ENCODE measurements around the gene TPSD1.
"Not testable (repeated sequence)": the region's sequence is repeated elsewhere in the genome, so short reads cannot be mapped to it uniquely, and the experiment has no call there.

TPSD1 gene

DNA sequence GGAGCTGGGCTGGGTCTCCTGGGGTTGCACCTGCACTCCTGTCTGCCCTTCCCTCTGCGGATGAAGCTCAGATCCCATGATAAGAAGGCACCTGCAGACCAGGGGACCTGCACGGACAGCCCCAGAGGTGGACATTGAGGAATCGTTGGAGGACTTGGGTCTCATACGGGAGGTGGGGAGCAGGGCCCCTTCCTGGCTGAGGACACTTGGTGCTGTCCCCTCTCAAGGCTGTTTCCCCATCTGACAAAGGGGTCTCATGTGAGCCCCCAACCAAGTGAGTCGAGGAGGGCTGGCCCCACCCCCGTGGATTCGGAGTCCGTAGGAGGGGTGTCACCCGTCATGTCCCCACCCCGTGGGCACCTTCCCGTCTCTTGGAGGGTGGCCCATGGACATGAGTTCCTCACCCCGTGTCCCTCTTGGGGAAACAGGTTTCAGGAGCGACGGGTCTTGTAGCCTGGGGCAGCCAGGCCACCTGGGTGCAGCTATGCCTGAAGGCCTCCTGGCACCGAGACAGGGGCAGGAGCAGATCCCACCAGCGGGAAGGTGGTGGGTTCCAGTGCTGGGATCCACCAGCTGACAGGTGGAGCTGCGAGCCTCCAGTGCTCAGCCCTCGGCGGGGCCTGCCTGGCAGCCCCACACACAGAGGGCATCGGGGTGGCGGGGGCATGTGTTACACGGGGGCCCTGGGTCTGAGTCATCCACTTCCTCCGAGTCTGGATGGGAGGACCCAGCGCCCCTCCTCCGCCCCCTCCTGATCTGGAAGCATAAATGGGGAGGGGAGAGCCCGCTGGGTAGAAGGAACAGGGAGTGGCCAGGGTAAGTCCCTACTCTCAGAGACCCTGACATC, at the start of gene TPSD1:
TSS of gene TPSD1 (plus strand) at position 794 of the 847 bp plus-strand sequence. CDS start 212 bp downstream, outside the sequence.
- H3K9me3 ChIP-seq (ENCODE audit: control insufficient read depth, low read depth, low read length), result not testable (repeated sequence)

DNA sequence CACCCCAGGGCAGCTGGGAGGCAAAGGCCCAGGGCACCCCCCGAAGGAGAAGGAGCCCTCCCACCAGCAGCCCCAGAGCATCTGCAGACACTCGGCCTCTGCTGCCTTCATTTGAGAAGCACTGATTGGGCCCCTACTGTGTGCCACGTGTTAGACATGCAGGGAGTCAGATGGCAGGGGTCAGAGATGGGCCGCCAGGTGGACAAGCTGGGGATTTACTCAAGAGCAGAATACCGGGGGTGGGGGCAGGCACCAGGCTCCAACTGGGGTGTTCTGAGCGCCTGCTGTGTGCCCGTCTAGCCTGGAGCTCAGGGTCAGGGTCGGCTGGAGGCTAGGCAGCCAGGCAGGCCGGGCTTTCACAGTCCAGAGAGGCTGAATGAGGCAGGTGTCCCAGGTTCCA, 49.5 kb upstream of the TPSD1 start:
- no peak overlapping the region for H3K9ac ChIP-seq (ENCODE audit: low read length)
- H3K36me3 ChIP-seq (ENCODE audit: control insufficient read depth, low read depth, low read length), result peaks cover 6% of the 10 kb centered on the region
- no peaks in the 10 kb centered on the region for H3K4me1 ChIP-seq (ENCODE audit: control insufficient read depth, low read depth, low read length)
- no peak overlapping the region for H3K27ac ChIP-seq (ENCODE audit: low read length)
- no peaks in the 10 kb centered on the region for H3K9me3 ChIP-seq (ENCODE audit: control insufficient read depth, low read depth, low read length)
- H3K27me3 ChIP-seq (ENCODE audit: control insufficient read depth, insufficient read depth, low read length), result no peaks in the 10 kb centered on the region
- H3K4me3 ChIP-seq (ENCODE audit: low read length), result no peak overlapping the region

More for the DNA sequence above, at the start of gene TPSD1:
- peaks cover 22% of the 10 kb centered on the region for H3K27me3 ChIP-seq (ENCODE audit: control insufficient read depth, insufficient read depth, low read length)
- H3K27ac ChIP-seq (ENCODE audit: low read length); H3K9ac ChIP-seq (ENCODE audit: low read length); H3K4me3 ChIP-seq (ENCODE audit: low read length); H3K4me1 ChIP-seq (ENCODE audit: control insufficient read depth, low read depth, low read length); H3K36me3 ChIP-seq (ENCODE audit: control insufficient read depth, low read depth, low read length): not testable (repeated sequence)

DNA sequence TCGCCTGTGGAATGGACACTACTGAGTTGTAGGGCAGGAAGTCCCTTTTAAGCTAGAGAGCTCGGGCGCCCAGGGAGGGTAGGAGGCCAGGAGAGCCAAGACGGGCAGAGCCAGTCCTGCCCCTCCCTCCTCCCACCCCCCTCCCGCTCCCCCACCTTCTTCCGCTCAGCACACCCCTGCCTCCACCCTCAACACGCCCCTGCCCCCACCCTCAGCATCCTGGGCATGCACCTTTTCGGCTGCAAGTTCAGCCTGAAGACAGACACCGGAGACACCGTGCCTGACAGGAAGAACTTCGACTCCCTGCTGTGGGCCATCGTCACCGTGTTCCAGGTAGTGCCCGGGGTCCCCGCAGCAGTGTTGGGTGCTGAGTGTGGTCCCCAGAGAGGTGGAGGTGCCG, 49.1 kb upstream of the TPSD1 start:
- Histone ChIP-seq H3K4me1 (ENCODE audit: control insufficient read depth, low read depth, low read length) (no peaks in the 10 kb centered on the region), H3K9me3 (ENCODE audit: control insufficient read depth, low read depth, low read length) (no peaks in the 10 kb centered on the region), H3K27ac (ENCODE audit: low read length) (no peak overlapping the region), H3K9ac (ENCODE audit: low read length) (no peak overlapping the region), H3K4me3 (ENCODE audit: low read length) (no peak overlapping the region), H3K27me3 (ENCODE audit: control insufficient read depth, insufficient read depth, low read length) (no peaks in the 10 kb centered on the region), H3K36me3 (ENCODE audit: control insufficient read depth, low read depth, low read length) (peaks cover 10% of the 10 kb centered on the region)

DNA sequence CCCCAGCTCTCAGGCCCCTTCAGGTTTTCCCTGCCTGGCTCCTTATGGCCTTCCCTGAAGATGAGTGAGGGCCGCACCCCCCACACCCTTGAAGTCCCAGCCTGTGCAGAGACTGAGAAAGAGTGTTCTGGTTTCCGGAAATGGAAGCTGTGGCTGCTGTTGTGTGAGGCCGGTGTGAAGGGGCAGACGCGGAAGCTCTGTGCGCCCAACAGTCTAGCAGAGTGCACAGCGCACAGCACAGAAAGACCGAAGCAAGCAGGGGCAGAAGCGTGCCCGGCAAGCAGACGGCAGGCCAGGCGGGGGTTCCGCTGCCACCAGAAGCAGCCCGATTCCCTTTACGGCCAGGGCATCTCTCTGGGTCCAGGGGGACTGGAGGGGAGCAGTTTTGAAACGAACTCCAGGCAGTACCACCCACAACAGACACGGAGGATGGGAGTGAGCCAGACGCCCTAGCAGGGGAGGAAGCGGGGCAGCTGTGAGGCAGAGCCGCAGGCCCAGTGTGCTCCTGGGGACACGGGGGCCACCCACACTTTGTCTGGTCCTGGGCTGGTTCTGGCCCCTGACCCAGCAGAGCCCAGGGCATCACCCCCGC, 47.5 kb upstream of the TPSD1 start:
- Histone ChIP-seq H3K27me3 (ENCODE audit: control insufficient read depth, insufficient read depth, low read length) (no peaks in the 10 kb centered on the region), H3K4me1 (ENCODE audit: control insufficient read depth, low read depth, low read length) (no peaks in the 10 kb centered on the region), H3K9me3 (ENCODE audit: control insufficient read depth, low read depth, low read length) (no peaks in the 10 kb centered on the region), H3K36me3 (ENCODE audit: control insufficient read depth, low read depth, low read length) (peaks cover 7% of the 10 kb centered on the region), H3K27ac (ENCODE audit: low read length) (no peak overlapping the region), H3K9ac (ENCODE audit: low read length) (no peak overlapping the region), H3K4me3 (ENCODE audit: low read length) (no peak overlapping the region)

DNA sequence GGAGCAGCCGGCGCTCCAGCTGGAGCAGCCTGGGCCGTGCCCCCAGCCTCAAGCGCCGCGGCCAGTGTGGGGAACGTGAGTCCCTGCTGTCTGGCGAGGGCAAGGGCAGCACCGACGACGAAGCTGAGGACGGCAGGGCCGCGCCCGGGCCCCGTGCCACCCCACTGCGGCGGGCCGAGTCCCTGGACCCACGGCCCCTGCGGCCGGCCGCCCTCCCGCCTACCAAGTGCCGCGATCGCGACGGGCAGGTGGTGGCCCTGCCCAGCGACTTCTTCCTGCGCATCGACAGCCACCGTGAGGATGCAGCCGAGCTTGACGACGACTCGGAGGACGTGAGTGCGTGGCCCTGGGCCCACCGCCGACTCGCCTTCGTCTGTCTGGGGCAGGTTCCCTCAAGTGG, 46.8 kb upstream of the TPSD1 start:
- Histone ChIP-seq H3K9me3 (ENCODE audit: control insufficient read depth, low read depth, low read length) (no peaks in the 10 kb centered on the region), H3K4me3 (ENCODE audit: low read length) (no peak overlapping the region), H3K27ac (ENCODE audit: low read length) (no peak overlapping the region), H3K36me3 (ENCODE audit: control insufficient read depth, low read depth, low read length) (peaks cover 7% of the 10 kb centered on the region), H3K9ac (ENCODE audit: low read length) (no peak overlapping the region), H3K27me3 (ENCODE audit: control insufficient read depth, insufficient read depth, low read length) (no peaks in the 10 kb centered on the region), H3K4me1 (ENCODE audit: control insufficient read depth, low read depth, low read length) (no peaks in the 10 kb centered on the region)

DNA sequence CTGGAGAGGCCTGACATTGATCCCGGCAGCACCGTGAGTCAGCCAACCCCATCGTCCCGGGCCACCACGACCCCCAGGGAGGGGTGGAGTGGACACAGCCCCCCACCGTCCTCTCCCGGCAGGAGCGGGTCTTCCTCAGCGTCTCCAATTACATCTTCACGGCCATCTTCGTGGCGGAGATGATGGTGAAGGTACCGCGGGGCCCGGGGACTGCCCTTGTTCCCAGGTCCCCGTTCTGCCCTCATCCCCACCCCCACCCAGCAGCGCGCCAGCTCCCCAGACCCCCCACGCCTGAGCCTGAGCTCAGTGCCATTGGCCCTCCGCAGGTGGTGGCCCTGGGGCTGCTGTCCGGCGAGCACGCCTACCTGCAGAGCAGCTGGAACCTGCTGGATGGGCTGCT, 45.4 kb upstream of the TPSD1 start:
- no peak overlapping the region for H3K9ac ChIP-seq (ENCODE audit: low read length)
- H3K4me3 ChIP-seq (ENCODE audit: low read length), result no peak overlapping the region
- H3K27ac ChIP-seq (ENCODE audit: low read length), result no peak overlapping the region
- H3K9me3 ChIP-seq (ENCODE audit: control insufficient read depth, low read depth, low read length), result no peaks in the 10 kb centered on the region
- H3K36me3 ChIP-seq (ENCODE audit: control insufficient read depth, low read depth, low read length), result peaks cover 10% of the 10 kb centered on the region
- H3K4me1 ChIP-seq (ENCODE audit: control insufficient read depth, low read depth, low read length), result no peaks in the 10 kb centered on the region
- no peaks in the 10 kb centered on the region for H3K27me3 ChIP-seq (ENCODE audit: control insufficient read depth, insufficient read depth, low read length)

DNA sequence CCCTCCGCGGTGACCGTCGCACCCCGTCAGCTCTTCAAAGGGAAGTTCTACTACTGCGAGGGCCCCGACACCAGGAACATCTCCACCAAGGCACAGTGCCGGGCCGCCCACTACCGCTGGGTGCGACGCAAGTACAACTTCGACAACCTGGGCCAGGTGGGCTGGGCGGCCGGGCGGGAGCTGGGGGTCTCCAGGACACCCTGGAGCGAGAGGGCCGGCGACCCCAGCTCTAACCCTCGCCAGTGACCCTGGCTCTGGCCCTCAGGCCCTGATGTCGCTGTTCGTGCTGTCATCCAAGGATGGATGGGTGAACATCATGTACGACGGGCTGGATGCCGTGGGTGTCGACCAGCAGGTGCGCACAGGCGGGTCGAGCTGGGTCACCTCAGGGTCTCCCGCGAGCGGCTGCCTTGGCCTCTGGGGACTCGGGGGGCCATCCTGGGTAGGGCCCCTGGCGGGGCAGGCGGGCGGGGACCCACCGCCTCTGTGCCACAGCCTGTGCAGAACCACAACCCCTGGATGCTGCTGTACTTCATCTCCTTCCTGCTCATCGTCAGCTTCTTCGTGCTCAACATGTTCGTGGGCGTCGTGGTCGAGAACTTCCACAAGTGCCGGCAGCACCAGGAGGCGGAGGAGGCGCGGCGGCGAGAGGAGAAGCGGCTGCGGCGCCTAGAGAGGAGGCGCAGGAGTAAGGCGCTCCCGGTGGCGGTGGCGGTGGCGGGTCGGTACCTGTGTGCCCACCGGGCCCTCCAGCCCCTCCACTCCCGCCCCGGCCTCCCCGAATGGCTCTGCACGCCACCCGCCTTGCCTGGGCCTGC, 44.2 kb upstream of the TPSD1 start:
- Histone ChIP-seq H3K27ac (ENCODE audit: low read length) (no peak overlapping the region), H3K9me3 (ENCODE audit: control insufficient read depth, low read depth, low read length) (no peaks in the 10 kb centered on the region), H3K27me3 (ENCODE audit: control insufficient read depth, insufficient read depth, low read length) (no peaks in the 10 kb centered on the region), H3K4me1 (ENCODE audit: control insufficient read depth, low read depth, low read length) (no peaks in the 10 kb centered on the region), H3K36me3 (ENCODE audit: control insufficient read depth, low read depth, low read length) (peaks cover 11% of the 10 kb centered on the region), H3K9ac (ENCODE audit: low read length) (no peak overlapping the region), H3K4me3 (ENCODE audit: low read length) (no peak overlapping the region)

DNA sequence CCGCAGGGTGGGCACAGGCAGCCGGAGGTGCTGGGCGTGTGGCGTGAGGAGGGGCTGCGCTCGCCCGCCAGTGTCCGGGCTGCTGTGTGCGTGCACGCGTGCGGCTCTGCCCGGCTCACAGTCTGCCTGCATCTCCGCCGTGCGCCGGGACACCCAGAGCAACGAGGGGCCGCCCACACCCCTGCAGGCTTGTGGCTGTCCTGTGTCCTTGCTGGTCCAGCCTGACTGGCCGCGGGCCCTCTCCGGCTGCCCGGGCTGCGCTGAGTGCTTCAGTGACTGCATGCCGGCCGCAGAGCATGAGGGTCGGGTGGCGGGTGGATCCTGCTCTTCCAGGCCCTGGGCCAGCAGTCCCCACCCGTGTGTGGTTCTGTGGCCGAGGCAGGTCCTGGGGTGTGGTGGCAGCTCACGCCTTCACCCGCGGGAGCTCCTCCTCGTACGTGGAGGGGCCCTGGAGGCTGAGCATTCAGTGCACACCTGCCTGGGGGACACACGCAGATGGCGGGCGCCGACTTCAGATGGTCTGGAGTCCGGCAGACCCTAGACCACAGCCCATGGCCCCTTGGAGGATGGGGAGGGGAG, 43.2 kb upstream of the TPSD1 start:
- H3K27ac ChIP-seq (ENCODE audit: low read length), result no peak overlapping the region
- peaks cover 15% of the 10 kb centered on the region for H3K36me3 ChIP-seq (ENCODE audit: control insufficient read depth, low read depth, low read length)
- no peak overlapping the region for H3K4me3 ChIP-seq (ENCODE audit: low read length)
- no peaks in the 10 kb centered on the region for H3K9me3 ChIP-seq (ENCODE audit: control insufficient read depth, low read depth, low read length)
- no peak overlapping the region for H3K9ac ChIP-seq (ENCODE audit: low read length)
- no peaks in the 10 kb centered on the region for H3K27me3 ChIP-seq (ENCODE audit: control insufficient read depth, insufficient read depth, low read length)
- no peaks in the 10 kb centered on the region for H3K4me1 ChIP-seq (ENCODE audit: control insufficient read depth, low read depth, low read length)

DNA sequence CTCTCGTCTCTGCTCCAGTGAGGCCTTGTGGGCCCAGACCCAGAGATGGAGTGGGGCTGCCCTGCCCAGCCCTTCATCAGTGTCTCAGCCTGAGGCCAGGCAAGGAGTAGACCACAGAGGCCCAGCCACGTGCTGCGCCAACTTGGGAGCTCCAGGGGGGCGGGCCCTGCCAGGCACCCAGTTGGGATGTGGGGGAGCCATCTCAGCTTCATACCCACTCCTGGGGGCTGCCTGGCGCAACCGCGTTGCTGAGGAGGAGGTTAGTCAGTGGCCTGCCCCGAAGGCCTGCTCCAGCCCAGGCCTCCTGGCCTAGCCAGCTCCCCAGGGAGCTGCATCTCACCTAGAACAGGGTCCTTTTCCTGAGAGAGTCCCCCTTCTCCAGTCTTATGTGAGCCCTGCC, 42.6 kb upstream of the TPSD1 start:
- H3K27ac ChIP-seq (ENCODE audit: low read length), result no peak overlapping the region
- H3K27me3 ChIP-seq (ENCODE audit: control insufficient read depth, insufficient read depth, low read length), result no peaks in the 10 kb centered on the region
- H3K4me1 ChIP-seq (ENCODE audit: control insufficient read depth, low read depth, low read length), result no peaks in the 10 kb centered on the region
- no peak overlapping the region for H3K9ac ChIP-seq (ENCODE audit: low read length)
- no peaks in the 10 kb centered on the region for H3K9me3 ChIP-seq (ENCODE audit: control insufficient read depth, low read depth, low read length)
- peaks cover 14% of the 10 kb centered on the region for H3K36me3 ChIP-seq (ENCODE audit: control insufficient read depth, low read depth, low read length)
- no peak overlapping the region for H3K4me3 ChIP-seq (ENCODE audit: low read length)

DNA sequence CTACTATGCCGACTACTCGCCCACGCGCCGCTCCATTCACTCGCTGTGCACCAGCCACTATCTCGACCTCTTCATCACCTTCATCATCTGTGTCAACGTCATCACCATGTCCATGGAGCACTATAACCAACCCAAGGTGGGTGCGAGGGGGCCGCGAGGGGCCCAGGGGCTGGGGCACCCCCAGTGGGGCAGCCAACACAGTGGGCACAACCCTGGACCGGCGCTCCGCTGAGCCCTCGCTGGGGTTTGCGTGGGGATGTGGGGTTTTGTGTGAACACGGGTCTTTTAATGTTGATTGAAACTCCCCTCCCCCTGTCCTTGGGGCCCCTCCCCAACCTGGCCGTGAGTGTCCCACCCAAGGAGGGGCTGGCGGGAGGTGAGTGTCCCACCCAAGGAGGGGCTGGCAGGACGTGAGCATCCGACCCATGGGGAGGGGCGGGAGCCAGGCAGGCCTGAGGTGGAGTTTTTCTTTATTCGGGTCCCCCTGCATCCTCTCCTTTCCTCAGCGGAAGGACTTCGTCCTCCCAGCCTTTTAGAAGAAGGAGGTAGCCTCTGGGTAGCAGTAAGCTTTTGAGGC, 42.0 kb upstream of the TPSD1 start:
- Histone ChIP-seq H3K4me3 (ENCODE audit: low read length) (no peak overlapping the region), H3K9ac (ENCODE audit: low read length) (no peak overlapping the region), H3K27ac (ENCODE audit: low read length) (no peak overlapping the region), H3K36me3 (ENCODE audit: control insufficient read depth, low read depth, low read length) (peaks cover 12% of the 10 kb centered on the region), H3K4me1 (ENCODE audit: control insufficient read depth, low read depth, low read length) (no peaks in the 10 kb centered on the region), H3K27me3 (ENCODE audit: control insufficient read depth, insufficient read depth, low read length) (no peaks in the 10 kb centered on the region), H3K9me3 (ENCODE audit: control insufficient read depth, low read depth, low read length) (no peaks in the 10 kb centered on the region)

DNA sequence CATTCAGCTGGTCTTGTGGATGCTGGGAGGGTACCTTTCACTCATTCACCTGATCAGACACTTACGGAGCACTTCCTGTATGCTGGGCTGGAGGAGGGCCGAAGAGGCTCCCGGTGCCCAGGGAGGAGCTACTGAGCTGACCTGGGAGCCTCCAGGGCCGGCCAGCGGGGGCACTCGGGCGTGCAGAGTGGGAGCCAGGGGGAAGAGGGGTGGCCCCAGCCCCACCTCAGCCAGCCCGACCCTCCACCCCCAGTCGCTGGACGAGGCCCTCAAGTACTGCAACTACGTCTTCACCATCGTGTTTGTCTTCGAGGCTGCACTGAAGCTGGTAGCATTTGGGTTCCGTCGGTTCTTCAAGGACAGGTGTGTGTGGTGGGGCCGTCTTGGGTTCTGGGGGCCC, 41.1 kb upstream of the TPSD1 start:
- H3K4me1 ChIP-seq (ENCODE audit: control insufficient read depth, low read depth, low read length), result no peaks in the 10 kb centered on the region
- H3K36me3 ChIP-seq (ENCODE audit: control insufficient read depth, low read depth, low read length), result peaks cover 15% of the 10 kb centered on the region
- H3K9ac ChIP-seq (ENCODE audit: low read length), result no peak overlapping the region
- no peaks in the 10 kb centered on the region for H3K9me3 ChIP-seq (ENCODE audit: control insufficient read depth, low read depth, low read length)
- H3K27ac ChIP-seq (ENCODE audit: low read length), result no peak overlapping the region
- H3K4me3 ChIP-seq (ENCODE audit: low read length), result no peak overlapping the region
- no peaks in the 10 kb centered on the region for H3K27me3 ChIP-seq (ENCODE audit: control insufficient read depth, insufficient read depth, low read length)

Data from iPS-18a (cell line).